Colonic mucosa (tissue), 4 donors: ENCODE results near the gene EPS8L2. TPM values are rescaled to one million over a fixed set of nuclear protein-coding genes. Genes with fewer than 3 reads are reported as not detected.

Experiments used
- DNase-seq: peaks from one replicate; pipeline ENCODE4 v3.0.0-alpha.2; 2020
- H3K27ac ChIP-seq: fragments of 200-600 bp; one replicate; pipeline ENCODE4 v1.8.0; 2021
- H3K27me3 ChIP-seq: fragments of 200-600 bp; one replicate; pipeline ENCODE4 v1.8.0; 2021
- H3K36me3 ChIP-seq: fragments of 200-600 bp; one replicate; pipeline ENCODE4 v1.8.0; 2021
- H3K4me1 ChIP-seq: fragments of 200-600 bp; one replicate; pipeline ENCODE4 v1.8.0; 2021; ENCODE audit warnings: mild to moderate bottlenecking
- H3K4me3 ChIP-seq: fragments of 200-600 bp; one replicate; pipeline ENCODE4 v1.8.0; 2021
- H3K9ac ChIP-seq, 2 donors: one replicate each; pipeline ENCODE4 v1.7.0; 2013; ENCODE audit warnings: control low read depth in 2 of 2, low read depth in 2 of 2, low read length in 2 of 2
- H3K9me3 ChIP-seq: fragments of 200-600 bp; one replicate; pipeline ENCODE4 v1.8.0; 2021
- intact Hi-C: fragments of 100-400 bp; cut with DNase I; formaldehyde crosslinking; loops from one replicate; pipeline ENCODE4 v1.14.1; 2022
- total RNA-seq, 2 donors: library from RNA; stranded (reverse); fragmentation: NEBNext Ultra II Directional in 1 of 2; extraction: Animal tissue kit (Norgen Biotek cat#: 25700) in 1 of 2; gene quantifications; one replicate each; pipeline ENCODE4 v1.2.1, GENCODE V29; 2021
- TF ChIP-seq, protein P1 (sequence below): fragments of 200-600 bp; IDR thresholded peaks from one replicate; pipeline ENCODE4 v1.8.0; 2022; ENCODE audit warnings: antibody characterized with exemption, mild to moderate bottlenecking
- donor health status: healthy.
- donor health status: DM: no; HTN: no; CAD: no.
- donor health status: DM: no; HTN: no; CAD: no.

EPS8L2 gene
- total RNA-seq, 2 donors from 2014 or later: 192 to 254 TPM

DNA sequence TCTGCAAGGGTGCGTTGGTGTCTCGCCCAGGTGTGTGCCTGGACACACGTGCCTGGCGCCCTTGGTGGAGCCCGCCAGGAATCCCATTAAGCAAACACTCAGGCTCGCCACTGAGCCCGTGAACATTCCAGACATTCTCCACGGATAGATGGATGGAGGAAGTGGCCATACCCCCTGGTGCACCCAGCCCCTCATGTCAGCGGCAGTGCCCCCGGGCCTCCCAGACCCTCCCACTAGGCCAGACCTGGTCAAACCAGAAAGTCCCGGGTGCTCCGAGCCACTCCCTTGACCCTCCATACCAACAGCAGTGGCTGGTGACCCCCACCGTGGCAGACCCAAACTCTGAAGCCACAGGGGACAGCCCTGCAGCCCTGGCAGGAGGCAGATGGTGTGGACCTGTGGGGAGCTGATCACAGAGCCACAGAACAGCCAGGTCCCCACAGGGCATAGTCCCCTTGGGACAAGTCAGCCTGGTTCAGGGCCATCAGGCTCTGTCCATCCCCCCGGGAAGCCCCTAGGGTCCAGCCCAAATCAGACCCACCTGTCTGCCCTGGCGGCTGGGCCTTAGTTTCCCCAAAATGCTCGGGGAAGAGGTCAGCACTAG is 1.9 kb downstream of the EPS8L2 start:
- DNase-seq: peak; percentile 36
- intact Hi-C loops: no loop called here
- H3K27ac ChIP-seq: peak overlapping the region; percentile 90
- H3K4me1 ChIP-seq: peaks cover 26% of the 10 kb centered on the region
- TF ChIP-seq, protein P1, sequence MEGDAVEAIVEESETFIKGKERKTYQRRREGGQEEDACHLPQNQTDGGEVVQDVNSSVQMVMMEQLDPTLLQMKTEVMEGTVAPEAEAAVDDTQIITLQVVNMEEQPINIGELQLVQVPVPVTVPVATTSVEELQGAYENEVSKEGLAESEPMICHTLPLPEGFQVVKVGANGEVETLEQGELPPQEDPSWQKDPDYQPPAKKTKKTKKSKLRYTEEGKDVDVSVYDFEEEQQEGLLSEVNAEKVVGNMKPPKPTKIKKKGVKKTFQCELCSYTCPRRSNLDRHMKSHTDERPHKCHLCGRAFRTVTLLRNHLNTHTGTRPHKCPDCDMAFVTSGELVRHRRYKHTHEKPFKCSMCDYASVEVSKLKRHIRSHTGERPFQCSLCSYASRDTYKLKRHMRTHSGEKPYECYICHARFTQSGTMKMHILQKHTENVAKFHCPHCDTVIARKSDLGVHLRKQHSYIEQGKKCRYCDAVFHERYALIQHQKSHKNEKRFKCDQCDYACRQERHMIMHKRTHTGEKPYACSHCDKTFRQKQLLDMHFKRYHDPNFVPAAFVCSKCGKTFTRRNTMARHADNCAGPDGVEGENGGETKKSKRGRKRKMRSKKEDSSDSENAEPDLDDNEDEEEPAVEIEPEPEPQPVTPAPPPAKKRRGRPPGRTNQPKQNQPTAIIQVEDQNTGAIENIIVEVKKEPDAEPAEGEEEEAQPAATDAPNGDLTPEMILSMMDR: no peak
- H3K27me3 ChIP-seq: no peaks in the 10 kb centered on the region
- peak overlapping the region; percentile 71 for H3K4me3 ChIP-seq
- H3K36me3 ChIP-seq: no peaks in the 10 kb centered on the region
- H3K9ac ChIP-seq: peak overlapping the region; percentile 79 to 96
- no peaks in the 10 kb centered on the region for H3K9me3 ChIP-seq

DNA sequence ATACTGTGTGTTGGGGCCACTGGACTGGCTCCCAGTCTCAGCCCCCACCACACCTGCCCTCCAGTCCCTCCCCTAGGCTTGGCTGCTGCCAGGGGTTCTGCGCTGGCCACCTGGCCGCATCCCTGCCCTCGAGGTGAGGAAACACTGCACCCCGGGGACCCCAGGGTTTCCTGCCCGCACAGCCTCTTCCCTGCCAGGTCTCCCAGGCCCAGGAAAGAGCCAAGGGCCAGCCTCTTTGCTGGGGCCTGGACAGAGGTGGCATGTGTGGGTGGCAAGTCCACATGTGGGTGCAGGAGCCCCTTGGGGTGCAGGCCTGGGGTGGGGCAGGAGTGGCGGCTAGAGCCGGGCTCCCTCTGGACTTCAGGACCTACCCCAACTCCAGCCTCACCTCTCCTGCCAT is 2.5 kb downstream of the EPS8L2 start:
- peak overlapping the region; percentile 15 to 96 for H3K9ac ChIP-seq
- TF ChIP-seq, protein P1: no peak
- no peak overlapping the region for H3K27ac ChIP-seq
- no peaks in the 10 kb centered on the region for H3K36me3 ChIP-seq
- intact Hi-C loops: no loop called here
- peaks cover 20% of the 10 kb centered on the region for H3K4me1 ChIP-seq
- no peaks in the 10 kb centered on the region for H3K9me3 ChIP-seq
- H3K4me3 ChIP-seq: no peak overlapping the region
- DNase-seq: no peak
- H3K27me3 ChIP-seq: no peaks in the 10 kb centered on the region

DNA sequence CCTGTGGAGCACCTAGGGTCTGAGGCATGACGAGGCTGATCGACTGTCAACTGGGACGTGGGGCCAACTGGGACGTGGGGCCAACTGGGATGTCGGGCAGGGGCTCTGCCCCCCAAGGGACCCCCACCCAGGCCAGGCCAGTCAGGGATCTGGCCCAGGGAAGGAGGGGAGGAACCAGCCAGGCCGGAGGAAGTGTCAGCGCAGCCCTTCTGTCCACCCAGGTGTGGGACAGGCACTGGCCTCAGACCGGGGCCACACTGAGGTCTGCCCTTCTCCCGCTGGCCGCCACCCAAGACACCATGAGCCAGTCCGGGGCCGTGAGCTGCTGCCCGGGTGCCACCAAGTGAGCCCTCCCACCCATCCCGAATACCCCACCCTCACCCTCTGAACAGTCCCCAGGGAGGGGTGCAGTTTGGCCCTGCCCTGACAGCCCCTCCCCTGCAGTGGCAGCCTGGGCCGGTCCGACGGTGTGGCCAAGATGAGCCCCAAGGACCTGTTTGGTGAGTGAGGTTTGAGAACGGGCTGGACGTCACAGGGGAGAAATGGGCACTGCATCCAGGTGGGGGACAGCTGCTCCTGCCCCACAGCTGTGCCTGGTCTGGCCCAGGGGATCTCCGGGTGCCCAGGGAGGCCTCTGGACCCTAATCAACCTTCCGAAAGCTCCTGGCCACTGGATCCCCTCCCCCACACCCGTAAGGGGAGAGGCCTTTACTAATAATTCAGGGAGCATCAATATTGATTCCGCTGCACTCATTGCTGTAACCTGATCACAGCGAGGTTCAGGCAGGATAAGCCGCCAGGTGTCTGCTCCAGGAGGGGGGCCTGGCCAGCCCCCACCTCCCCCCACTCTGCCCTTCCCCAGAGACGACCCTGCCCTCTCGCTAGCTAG is 3.3 kb downstream of the EPS8L2 start:
- no peaks in the 10 kb centered on the region for H3K9me3 ChIP-seq
- peak; percentile 34 for DNase-seq
- H3K36me3 ChIP-seq: no peaks in the 10 kb centered on the region
- TF ChIP-seq, protein P1: no peak
- H3K4me1 ChIP-seq: peaks cover 17% of the 10 kb centered on the region
- no peak overlapping the region for H3K27ac ChIP-seq
- H3K27me3 ChIP-seq: no peaks in the 10 kb centered on the region
- no peak overlapping the region for H3K4me3 ChIP-seq
- intact Hi-C loops: no loop called here
- peak overlapping the region; percentile 18 to 68 for H3K9ac ChIP-seq

DNA sequence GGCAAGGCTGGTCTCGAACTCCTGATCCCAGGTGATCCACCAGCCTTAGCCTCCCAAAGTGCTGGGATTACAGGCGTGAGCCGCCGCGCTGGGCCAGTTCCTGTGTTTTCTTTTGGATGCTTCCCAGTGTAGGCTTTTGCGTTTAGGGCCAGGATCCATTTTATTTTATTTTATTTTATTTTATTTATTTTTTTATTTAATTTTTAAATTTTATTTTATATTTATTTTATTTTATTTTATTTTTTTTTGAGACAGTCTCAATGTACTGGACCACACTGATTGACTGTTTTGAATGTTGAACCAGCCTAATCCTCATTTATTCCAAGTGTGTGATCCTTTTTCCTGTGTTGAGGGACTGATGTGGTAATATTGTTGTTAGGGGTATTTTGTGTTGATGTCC is 8.4 kb downstream of the EPS8L2 start:
- intact Hi-C loops: no loop called here
- TF ChIP-seq, protein P1: no peak
- no peak overlapping the region for H3K4me3 ChIP-seq
- no peaks in the 10 kb centered on the region for H3K36me3 ChIP-seq
- no peaks in the 10 kb centered on the region for H3K27me3 ChIP-seq
- H3K4me1 ChIP-seq: peaks cover 3% of the 10 kb centered on the region
- no peaks in the 10 kb centered on the region for H3K9me3 ChIP-seq
- H3K27ac ChIP-seq: no peak overlapping the region
- H3K9ac ChIP-seq: no peak overlapping the region
- DNase-seq: no peak

DNA sequence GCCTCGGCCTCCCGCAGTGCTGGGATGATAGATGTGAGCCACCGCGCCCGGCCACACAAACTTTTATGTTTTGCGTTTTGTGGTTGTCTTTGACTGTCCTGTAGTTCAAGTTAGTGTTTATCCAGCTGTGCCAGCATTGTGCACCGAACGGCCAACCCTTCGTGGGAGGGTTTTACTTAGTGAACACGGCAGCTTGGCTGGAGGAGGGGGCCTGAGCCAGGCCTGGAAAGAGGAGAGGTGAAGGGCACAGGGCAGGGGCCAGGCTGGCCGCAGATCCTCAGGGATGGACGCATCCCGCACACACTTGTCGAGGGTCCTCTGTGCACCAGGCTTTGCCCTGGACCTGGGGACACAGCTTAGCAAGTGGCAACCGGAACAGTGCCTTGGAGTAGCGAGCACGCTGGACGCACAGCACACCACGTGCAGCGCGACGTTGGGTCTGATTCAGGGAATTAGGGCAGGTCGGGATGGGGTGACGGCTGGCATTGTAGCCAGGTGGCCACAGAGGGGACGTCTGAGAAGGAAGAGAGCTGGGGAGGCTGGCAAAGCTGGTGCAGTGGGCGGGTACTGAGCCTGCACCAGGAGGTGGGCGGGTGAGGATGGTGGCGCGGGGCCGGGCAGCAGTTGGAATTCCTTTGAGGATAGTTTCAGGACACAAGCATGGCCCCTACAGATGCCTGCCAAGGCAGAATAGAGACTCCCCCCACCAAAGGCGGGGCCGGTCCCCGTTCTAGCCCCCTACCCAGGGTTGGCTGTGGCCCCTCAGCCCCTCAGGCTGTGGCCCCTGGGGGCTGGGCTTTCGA is 13.4 kb downstream of the EPS8L2 start:
- no peaks in the 10 kb centered on the region for H3K36me3 ChIP-seq
- no peak overlapping the region for H3K27ac ChIP-seq
- H3K9me3 ChIP-seq: no peaks in the 10 kb centered on the region
- peaks cover 18% of the 10 kb centered on the region for H3K4me1 ChIP-seq
- H3K4me3 ChIP-seq: no peak overlapping the region
- intact Hi-C loops: loop anchor here (2.0 to 10.0 kb wide), 2 partner anchors 23 to 165 kb away; no protein-coding TSS in a partner anchor
- no peaks in the 10 kb centered on the region for H3K27me3 ChIP-seq
- no peak overlapping the region for H3K9ac ChIP-seq
- TF ChIP-seq, protein P1: no peak
- peak; percentile 26 for DNase-seq
